ENCODE results near the gene MAN1B1. TPM values are rescaled to one million over a fixed set of nuclear protein-coding genes. Genes with fewer than 3 reads are reported as not detected.

MAN1B1 gene
- total and polyA plus RNA-seq, 7 donors = 12.0 to 52.0 (median 28.2) TPM

DNA sequence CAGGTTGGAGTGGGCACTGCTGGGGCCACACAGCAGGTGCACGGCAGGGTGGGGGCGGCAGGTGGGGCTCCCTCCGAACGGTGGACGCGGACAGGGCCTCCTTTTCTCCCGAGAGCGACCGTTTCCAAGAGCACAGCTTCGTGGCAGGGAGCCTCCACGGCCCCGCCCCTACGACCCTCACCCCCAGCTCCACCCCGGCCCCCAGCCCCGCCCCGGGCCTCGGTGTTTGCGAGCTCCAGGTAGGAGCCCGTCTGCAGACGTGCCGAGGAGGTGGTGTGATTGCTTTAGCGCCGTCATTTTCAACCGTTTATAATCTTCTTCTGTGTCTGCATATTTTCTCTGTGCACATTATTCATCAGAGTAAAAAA, 61.0 kb downstream of the MAN1B1 start:
- TF ChIP-seq POLR2A (IDR thresholded peaks at IDR 0.05) (no peak), EP300 (IDR thresholded peaks at IDR 0.05) (no peak), CTCF (IDR thresholded peaks at IDR 0.05) (no peak), POLR2AphosphoS5 (IDR thresholded peaks at IDR 0.05) (no peak)
- H3K36me3 ChIP-seq = no peaks in the 10 kb centered on the region
- no peak overlapping the region for H3K4me3 ChIP-seq
- peaks cover 0 to 5% (median 0%) of the 10 kb centered on the region in 4 donors for H3K4me1 ChIP-seq
- 22 to 32% methylated on average over 24 of the region's 24 CpGs for WGBS, 2 donors
- peaks cover 3 to 68% (median 47%) of the 10 kb centered on the region in 3 donors for H3K27me3 ChIP-seq
- no peak for DNase-seq
- no peaks in the 10 kb centered on the region for H3K9me3 ChIP-seq
- intact Hi-C loops (cut with DNase I) = no loop called here
- no peak overlapping the region for H3K27ac ChIP-seq

GRCh38 chr9:137148242-137148641, 61.5 kb downstream of the MAN1B1 start:
- intact Hi-C loops (cut with DNase I) = no loop called here
- WGBS, 2 donors = 74 to 76% methylated on average over 27 of the region's 27 CpGs
- H3K27me3 ChIP-seq = peaks cover 3 to 64% (median 42%) of the 10 kb centered on the region in 3 donors

GRCh38 chr9:137148661-137149060, 61.9 kb downstream of the MAN1B1 start:
- Histone ChIP-seq H3K9me3 (no peaks in the 10 kb centered on the region), H3K27me3 (peaks cover 3 to 59% (median 38%) of the 10 kb centered on the region in 3 donors), H3K27ac (no peak overlapping the region), H3K36me3 (no peaks in the 10 kb centered on the region), H3K4me3 (no peak overlapping the region), H3K4me1 (peaks cover 0 to 5% (median 0%) of the 10 kb centered on the region in 4 donors)
- WGBS, 2 donors = 86 to 87% methylated on average over 19 of the region's 19 CpGs
- DNase-seq = no peak
- TF ChIP-seq POLR2A (IDR thresholded peaks at IDR 0.05) = no peak
- TF ChIP-seq CTCF (IDR thresholded peaks at IDR 0.05) = no peak
- TF ChIP-seq EP300 (IDR thresholded peaks at IDR 0.05) = no peak
- TF ChIP-seq POLR2AphosphoS5 (IDR thresholded peaks at IDR 0.05) = no peak
- intact Hi-C loops (cut with DNase I) = no loop called here

More at GRCh38 chr9:137148242-137148641, 61.5 kb downstream of the MAN1B1 start:
- TF ChIP-seq POLR2A (IDR thresholded peaks at IDR 0.05) (no peak), CTCF (IDR thresholded peaks at IDR 0.05) (no peak), POLR2AphosphoS5 (IDR thresholded peaks at IDR 0.05) (no peak), EP300 (IDR thresholded peaks at IDR 0.05) (no peak)
- Histone ChIP-seq H3K36me3 (no peaks in the 10 kb centered on the region), H3K4me3 (no peak overlapping the region), H3K4me1 (peaks cover 0 to 5% (median 0%) of the 10 kb centered on the region in 4 donors), H3K9me3 (no peaks in the 10 kb centered on the region), H3K27ac (no peak overlapping the region)
- DNase-seq = no peak

DNA sequence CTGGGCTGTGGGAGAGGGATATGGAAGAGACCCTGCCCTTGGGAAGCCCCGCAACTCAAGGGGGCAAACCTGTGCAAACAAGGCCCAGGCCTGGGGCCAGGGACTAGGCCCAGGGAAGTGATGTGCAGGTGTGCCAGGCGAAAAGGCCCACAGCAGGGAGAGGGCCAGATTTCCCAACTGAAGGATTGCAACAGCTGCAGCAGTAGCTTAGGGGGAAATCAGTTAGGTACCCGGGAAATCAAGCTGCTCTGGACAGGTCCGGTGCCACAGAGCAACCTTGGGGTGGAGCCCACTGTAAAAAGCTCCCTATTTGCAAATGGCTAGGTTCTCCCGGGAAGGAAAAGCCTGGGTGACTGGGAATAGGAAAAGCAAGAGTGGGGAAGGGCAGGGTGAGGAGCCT, 62.6 kb downstream of the MAN1B1 start:
- intact Hi-C loops (cut with DNase I) = no loop called here
- H3K4me3 ChIP-seq = no peak overlapping the region
- H3K27ac ChIP-seq = no peak overlapping the region
- no peaks in the 10 kb centered on the region for H3K36me3 ChIP-seq
- TF ChIP-seq EP300 (IDR thresholded peaks at IDR 0.05) (no peak), POLR2AphosphoS5 (IDR thresholded peaks at IDR 0.05) (no peak), POLR2A (IDR thresholded peaks at IDR 0.05) (no peak), CTCF (IDR thresholded peaks at IDR 0.05) (no peak)
- WGBS, 2 donors = 67 to 81% methylated on average over 5 of the region's 5 CpGs
- peaks cover 0 to 5% (median 0%) of the 10 kb centered on the region in 4 donors for H3K4me1 ChIP-seq
- H3K27me3 ChIP-seq = peaks cover 3 to 60% (median 37%) of the 10 kb centered on the region in 3 donors
- H3K9me3 ChIP-seq = no peaks in the 10 kb centered on the region
- DNase-seq = no peak

Data from sigmoid colon (tissue), 7 donors.